ENCODE results near the gene RUNX3. TPM values are rescaled to one million over a fixed set of nuclear protein-coding genes. Genes with fewer than 3 reads are reported as not detected.

RUNX3 gene
- total and polyA plus RNA-seq, 2 donors (not counting 3 experiments of a cell fraction or from before 2014, with no cell fraction given): not detected

GRCh38 chr1:24932725-24933294 is 2.7 kb upstream of the RUNX3 start:
- H3K9me3 ChIP-seq (replicated peaks; ENCODE audit: control insufficient read depth, insufficient read depth, low read length): no peaks in the 10 kb centered on the region
- ChIA-PET CTCF (interaction anchor here (0.6 to 2.9 kb wide), 14 partner anchors 9 to 273 kb away, joined by 3 to 27 read pairs (median 3); no protein-coding TSS in a partner anchor), POLR2A (no interaction called here)
- dilution Hi-C loops (cut with MboI; ENCODE audit: extremely low pct_ligation_motif_present, low sequenced_read_pairs) (no loop called here), intact Hi-C loops (cut with micrococcal nuclease) (loop anchor here (1.0 to 5.0 kb wide), 3 partner anchors 104 to 269 kb away; no protein-coding TSS in a partner anchor)
- no peaks in the 10 kb centered on the region for H3K79me2 ChIP-seq (ENCODE audit: control insufficient read depth, insufficient read depth, low read length)
- peaks cover 68 to 70% of the 10 kb centered on the region in 2 experiments for H3K27me3 ChIP-seq (ENCODE audit: control insufficient read depth in 2 of 2, insufficient read depth in 2 of 2, low read length in 2 of 2)
- DNase-seq (ENCODE audit: low read depth, low spot score): no peak
- H3K4me3 ChIP-seq (replicated peaks in 1 of 3; ENCODE audit: insufficient read depth in 1 of 3, low read depth in 1 of 3, low read length in 3 of 3): no peak overlapping the region
- no peak for FAIRE-seq
- no peak overlapping the region for H3K9ac ChIP-seq (replicated peaks; ENCODE audit: extremely low read depth, insufficient read depth, low read length)
- TF ChIP-seq CTCF (IDR thresholded peaks at IDR 0.05; ENCODE audit: extremely low read depth in 1 of 2, insufficient read depth in 1 of 2, low read depth in 1 of 2, low read length in 2 of 2) (no peak), GATA2 (IDR thresholded peaks at IDR 0.05; ENCODE audit: insufficient read depth, insufficient read length, low read depth, low read length) (no peak), EZH2 (IDR thresholded peaks at IDR 0.05; ENCODE audit: borderline replicate concordance, low read depth, low read length, severe bottlenecking) (no peak), MYC (IDR thresholded peaks at IDR 0.05; ENCODE audit: low read depth, low read length) (no peak), JUN (IDR thresholded peaks at IDR 0.05; ENCODE audit: borderline replicate concordance, insufficient read depth, insufficient read length, low read depth) (no peak), FOS (IDR thresholded peaks at IDR 0.05; ENCODE audit: borderline replicate concordance, insufficient read depth, low read length) (no peak), POLR2A (IDR thresholded peaks at IDR 0.05; ENCODE audit: low read depth, low read length) (no peak), POLR2AphosphoS5 (IDR thresholded peaks at IDR 0.05; ENCODE audit: insufficient read depth, low read depth, low read length) (no peak)
- TF ChIP-seq, protein P1, sequence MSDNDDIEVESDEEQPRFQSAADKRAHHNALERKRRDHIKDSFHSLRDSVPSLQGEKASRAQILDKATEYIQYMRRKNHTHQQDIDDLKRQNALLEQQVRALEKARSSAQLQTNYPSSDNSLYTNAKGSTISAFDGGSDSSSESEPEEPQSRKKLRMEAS (IDR thresholded peaks at IDR 0.05; ENCODE audit: insufficient read depth, insufficient read length): no peak
- H3K4me2 ChIP-seq (ENCODE audit: insufficient read depth, low read length): no peak overlapping the region
- H3K27ac ChIP-seq (ENCODE audit: insufficient read depth, low read depth, low read length): no peak overlapping the region
- no peaks in the 10 kb centered on the region for H3K4me1 ChIP-seq (ENCODE audit: control insufficient read depth, extremely low read depth, insufficient read depth, low read length)
- H3K9me1 ChIP-seq (replicated peaks; ENCODE audit: control insufficient read depth, extremely low read depth, insufficient read depth, low read length): no peaks in the 10 kb centered on the region
- no TSS peak for BruUV-seq (replicated peaks)
- H3K36me3 ChIP-seq (ENCODE audit: control insufficient read depth in 2 of 2, extremely low read depth in 1 of 2, insufficient read depth in 2 of 2, low read length in 2 of 2): no peaks in the 10 kb centered on the region
- no peak overlapping the region for H2AFZ ChIP-seq (ENCODE audit: low read depth, low read length)
- H4K20me1 ChIP-seq (replicated peaks; ENCODE audit: control insufficient read depth, extremely low read depth, insufficient read depth, low read length): no peaks in the 10 kb centered on the region
